NOMO-1 treated with dmso at 0.1 percent for 144 hours (cell line): ENCODE results near the gene SOX15.

ENCODE experiments used
- DNase-seq: peaks from one replicate; lab custom pipeline; 2025; ENCODE audit not compliant: unreplicated experiment; lab: John Stamatoyannopoulos, UW

The SOX15 gene

DNA sequence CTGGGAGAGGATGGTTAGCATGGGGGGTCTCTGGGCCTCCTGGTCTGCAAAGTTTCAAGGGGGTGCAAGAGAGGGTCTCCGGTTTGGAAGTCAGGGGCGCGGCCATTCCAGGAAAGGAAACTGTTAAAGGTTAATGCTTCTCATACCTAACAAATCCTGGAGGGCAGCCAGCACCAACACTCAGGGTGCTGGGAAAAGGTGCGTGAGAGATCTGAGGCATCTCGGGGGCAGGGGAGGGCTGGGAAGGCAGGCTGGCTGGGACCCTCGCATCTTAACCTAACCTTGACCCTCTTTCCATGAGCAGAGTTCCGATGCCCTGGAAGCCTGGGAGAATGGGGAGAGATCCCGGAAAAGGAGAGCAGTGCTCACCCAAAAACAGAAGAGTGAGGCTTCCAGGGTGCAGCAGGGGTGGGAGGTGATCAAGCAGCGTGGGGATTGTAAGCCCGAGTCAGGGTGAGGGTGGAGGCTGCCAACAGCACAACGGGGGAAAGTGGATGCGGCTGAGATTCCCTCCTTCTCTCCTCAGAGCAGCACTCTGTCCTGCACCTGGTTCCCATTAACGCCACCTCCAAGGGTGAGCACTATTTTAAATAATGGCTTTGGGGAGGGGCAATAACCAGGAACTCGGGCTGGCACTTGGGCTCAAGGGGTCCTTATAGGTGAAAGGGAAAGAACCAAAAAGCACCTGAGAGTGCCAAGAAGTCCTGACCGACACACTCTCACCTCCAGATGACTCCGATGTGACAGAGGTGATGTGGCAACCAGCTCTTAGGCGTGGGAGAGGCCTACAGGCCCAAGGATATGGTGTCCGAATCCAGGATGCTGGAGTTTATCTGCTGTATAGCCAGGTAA is 30.3 kb downstream of the SOX15 start:
- DNase-seq: no peak

DNA sequence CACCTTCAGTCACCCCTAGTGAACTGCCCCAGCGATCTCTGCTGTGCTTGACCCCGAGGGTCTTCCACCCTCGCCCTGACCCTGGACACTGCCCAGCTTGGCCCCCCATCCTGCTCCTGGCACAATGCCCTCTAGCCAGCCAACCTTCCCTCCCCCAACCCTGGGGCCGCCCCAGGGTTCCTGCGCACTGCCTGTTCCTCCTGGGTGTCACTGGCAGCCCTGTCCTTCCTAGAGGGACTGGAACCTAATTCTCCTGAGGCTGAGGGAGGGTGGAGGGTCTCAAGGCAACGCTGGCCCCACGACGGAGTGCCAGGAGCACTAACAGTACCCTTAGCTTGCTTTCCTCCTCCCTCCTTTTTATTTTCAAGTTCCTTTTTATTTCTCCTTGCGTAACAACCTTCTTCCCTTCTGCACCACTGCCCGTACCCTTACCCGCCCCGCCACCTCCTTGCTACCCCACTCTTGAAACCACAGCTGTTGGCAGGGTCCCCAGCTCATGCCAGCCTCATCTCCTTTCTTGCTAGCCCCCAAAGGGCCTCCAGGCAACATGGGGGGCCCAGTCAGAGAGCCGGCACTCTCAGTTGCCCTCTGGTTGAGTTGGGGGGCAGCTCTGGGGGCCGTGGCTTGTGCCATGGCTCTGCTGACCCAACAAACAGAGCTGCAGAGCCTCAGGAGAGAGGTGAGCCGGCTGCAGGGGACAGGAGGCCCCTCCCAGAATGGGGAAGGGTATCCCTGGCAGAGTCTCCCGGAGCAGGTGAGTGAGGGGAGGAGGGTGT is 31.2 kb downstream of the SOX15 start, which contains the start of gene TNFSF13:
TSS of gene TNFSF13 (plus strand) at position 207 of the 776 bp plus-strand sequence. CDS start at position 497, 290 bp downstream.
- peak; percentile 88 for DNase-seq

DNA sequence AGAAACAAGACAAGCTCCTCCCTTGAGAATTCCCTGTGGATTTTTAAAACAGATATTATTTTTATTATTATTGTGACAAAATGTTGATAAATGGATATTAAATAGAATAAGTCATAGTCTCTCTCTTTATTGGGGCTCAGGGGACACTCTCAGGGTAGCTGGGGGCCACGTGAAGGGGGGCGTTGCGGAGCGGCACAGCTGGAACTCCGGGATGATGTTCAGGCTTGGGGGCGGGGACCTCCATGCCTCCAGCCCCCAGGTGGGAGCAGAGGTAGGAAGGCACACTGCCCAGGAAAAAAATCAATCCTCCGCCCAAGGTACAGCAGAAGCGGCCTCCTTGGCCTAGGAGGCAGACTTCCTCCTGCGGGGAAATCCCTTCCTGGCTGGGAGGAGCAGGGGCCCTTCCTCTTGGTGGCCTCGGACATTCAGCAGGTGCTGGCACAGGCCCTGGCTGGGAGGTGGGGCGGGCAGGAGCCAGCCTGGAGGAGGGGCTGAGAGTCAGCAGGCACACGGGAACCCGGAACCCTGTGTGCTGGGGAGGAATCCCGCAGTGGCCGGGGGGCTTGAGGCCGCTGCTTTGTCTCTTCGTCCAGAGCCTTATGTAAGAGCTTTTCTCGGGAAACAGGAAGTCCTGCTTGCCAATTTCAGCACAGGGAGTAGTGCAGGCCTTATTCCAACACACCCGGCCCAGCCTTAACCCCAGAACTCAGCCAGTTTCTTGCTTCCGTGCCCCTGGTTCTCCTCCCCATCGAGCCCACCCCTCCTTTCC is 31.9 kb downstream of the SOX15 start:
- peak; percentile 86 for DNase-seq

DNA sequence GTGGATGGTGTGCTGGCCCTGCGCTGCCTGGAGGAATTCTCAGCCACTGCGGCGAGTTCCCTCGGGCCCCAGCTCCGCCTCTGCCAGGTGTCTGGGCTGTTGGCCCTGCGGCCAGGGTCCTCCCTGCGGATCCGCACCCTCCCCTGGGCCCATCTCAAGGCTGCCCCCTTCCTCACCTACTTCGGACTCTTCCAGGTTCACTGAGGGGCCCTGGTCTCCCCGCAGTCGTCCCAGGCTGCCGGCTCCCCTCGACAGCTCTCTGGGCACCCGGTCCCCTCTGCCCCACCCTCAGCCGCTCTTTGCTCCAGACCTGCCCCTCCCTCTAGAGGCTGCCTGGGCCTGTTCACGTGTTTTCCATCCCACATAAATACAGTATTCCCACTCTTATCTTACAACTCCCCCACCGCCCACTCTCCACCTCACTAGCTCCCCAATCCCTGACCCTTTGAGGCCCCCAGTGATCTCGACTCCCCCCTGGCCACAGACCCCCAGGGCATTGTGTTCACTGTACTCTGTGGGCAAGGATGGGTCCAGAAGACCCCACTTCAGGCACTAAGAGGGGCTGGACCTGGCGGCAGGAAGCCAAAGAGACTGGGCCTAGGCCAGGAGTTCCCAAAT is 32.6 kb downstream of the SOX15 start:
- no peak for DNase-seq

DNA sequence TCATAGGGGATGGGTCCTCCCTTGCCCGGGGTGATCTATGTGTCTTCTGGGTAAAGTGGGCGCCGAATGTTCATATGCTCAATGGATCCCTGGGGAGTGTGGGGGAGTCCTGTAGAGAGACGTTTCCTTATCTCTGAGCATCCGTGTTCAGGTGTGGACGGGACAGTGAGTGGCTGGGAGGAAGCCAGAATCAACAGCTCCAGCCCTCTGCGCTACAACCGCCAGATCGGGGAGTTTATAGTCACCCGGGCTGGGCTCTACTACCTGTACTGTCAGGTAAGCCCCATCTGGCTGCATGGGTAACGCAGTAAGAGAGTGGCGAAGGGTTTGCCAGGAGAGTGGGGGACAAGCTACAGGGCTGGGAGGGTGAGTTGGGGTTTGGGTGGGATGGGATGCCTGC is 33.3 kb downstream of the SOX15 start:
- DNase-seq: no peak

DNA sequence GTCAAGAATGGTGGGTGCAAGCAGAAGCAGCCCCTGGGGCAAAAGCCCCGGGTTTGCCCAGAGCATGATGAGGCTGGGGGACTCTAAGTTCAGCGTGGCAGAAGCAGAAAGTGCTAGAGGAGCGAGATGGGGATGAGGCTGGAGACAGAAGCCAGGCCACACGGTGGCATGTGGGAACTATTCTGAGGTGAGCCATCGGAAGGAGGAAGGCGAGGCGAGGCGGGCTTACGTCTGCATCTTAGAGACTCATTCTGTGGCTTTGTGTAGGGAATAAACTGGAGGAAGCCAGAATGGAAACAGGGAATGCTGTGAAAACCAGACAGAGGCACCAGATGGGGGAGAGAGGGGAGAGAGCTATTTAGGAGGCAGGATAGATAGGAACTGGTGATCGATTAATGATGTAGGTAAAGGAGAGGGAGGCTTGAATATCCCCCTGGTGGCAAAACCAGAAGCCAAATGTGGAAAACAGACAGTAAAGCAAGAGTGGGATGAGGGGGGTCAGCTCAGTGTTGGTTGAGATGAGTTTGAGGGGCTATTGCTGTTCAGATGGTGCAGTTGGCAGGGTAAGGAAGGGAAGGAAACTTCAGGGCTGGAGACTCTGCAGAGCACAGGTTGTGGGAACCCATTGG is 34.5 kb downstream of the SOX15 start:
- DNase-seq: no peak

DNA sequence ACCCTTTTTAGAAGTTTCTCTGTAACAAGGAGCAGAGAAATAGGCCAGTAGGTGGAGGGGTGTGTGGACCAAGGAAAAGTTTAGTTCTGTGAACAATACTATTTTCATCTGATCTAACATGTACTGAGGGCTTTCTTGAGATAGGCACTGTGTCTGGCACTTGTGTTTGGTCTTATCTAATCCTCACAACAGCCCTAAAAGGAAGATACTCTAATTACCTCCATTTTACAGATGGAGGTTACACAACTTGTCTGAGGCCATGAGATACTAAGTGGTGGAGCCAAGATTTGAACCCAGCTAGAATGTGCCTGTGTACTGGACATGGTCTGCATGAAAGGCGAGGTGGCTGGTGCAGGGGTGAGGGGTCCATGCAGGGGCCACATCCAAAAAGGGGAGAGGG is 36.5 kb downstream of the SOX15 start:
- DNase-seq: no peak

DNA sequence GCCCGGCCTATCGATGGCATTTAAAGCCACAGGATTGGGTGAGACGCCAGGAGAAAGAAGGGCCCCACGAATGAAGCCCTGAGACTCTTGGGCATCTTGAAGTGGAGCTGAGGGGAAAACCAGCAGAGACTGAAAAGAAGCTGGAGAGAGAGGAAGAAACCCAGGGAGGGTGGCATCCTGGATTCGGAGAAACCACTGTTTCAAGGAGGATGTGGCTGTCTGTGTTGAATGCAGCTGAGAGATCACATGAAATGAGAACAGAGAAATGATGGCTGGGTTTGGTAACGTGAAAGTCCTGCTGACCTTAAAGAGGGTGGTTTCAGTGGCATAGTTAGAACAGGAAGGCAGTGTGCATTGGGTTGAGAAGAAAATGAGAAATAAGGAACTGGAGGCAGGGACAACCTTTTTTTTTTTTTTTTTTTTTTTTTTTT is 37.3 kb downstream of the SOX15 start:
- peak; percentile 64 for DNase-seq

DNA sequence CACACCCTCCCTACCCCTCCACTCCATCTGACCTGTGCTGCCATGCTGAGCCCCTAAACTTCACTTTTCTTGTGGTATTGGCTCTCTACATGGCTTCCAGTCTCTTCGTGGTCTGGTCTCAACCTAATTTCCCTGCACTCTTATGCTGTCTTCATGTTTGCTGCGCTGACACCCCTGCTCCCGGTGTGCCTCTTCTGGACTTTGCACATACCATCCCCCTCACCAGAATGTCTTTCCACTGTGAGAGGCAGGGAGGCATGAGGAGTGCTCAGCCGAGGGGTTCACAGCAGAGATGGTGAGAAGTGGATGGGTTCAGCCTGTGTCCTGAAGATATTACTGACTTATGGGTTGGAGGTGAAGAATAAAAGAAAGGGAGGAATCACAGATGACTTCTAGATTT is 38.5 kb downstream of the SOX15 start:
- no peak for DNase-seq

DNA sequence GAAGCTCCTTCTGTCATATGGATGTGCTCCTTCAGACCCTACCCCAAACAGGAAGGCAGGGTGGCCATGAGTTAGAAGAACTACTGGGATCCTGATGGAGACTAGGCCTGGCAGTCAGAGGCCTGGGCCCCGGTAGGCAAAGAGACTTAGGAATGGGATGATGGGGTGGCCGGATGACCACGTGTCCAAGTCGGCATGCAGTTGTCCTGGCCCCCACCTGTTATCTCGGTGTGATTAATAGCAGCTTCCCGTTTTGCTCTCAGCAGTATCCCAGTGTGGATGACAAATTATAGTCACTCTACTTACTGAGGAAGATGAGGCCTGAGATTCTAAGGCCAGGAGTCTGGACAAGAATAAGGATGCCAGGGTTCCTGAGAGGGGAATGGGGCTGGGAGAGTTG is 39.5 kb downstream of the SOX15 start:
- no peak for DNase-seq

DNA sequence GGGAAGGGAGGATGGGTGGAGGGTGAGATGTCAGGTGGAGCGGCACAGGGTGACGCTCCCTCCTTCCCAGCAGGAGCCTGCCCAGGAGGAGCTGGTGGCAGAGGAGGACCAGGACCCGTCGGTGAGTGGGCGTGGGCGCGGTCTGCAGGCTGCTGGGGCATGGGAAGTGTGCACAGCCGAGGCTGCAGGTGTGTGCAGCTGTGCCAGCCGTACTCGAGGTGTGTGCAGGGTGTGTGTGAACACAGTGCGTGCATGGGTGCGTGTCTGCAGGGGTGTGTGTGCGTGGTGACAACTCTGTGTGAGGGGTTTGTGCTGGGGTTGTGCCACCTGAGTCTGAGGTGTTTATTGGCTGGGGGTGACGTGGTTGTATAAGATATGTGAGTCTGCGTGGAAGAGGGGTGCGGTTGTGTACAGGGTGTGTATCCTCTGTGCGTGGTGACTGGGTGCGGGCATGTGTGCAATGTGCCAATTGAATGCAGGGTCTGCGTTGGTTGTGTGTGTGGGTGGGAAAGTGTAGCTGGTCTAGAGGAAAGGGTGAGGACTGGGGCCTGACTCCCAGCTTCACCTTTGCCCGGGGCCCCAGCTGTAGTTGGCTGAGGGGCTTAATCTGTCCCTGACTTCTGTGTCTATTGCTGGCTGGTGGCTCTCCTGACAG is 40.4 kb downstream of the SOX15 start:
- DNase-seq: no peak

DNA sequence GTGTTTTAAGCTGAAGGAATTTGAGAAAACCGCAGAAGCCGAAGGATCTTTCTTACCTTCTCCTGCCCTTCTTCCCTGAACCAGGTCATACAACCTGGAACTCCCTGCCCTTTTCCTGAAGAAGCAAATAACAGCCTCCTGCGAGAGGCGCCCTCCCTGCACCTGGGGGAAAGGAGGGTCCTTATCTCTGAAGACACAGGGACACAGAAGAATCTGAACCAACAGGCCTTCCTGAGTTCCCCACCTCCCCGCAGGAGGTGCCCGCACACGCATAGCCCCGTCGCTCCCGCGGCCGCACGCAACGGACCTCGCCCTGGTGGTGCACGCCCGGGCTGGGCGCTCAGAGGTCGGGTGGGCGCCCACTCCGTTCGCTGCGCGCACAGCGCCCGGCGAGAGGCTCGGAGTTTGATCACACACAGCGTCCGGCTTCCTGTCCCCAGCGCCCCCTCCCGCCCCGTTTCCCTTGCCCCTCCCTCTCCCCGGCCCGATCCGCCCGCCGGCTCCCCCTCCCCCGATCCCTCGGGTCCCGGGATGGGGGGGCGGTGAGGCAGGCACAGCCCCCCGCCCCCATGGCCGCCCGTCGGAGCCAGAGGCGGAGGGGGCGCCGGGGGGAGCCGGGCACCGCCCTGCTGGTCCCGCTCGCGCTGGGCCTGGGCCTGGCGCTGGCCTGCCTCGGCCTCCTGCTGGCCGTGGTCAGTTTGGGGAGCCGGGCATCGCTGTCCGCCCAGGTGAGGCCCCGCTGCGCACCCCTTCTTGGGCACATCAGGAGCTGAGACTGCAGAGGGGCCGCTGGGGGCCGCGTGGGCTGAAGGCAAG is 41.1 kb downstream of the SOX15 start, which contains the start of gene TNFSF12:
TSS of gene TNFSF12 (plus strand) at position 474 of the 816 bp plus-strand sequence. CDS start at position 570, 96 bp downstream.
- DNase-seq: no peak

DNA sequence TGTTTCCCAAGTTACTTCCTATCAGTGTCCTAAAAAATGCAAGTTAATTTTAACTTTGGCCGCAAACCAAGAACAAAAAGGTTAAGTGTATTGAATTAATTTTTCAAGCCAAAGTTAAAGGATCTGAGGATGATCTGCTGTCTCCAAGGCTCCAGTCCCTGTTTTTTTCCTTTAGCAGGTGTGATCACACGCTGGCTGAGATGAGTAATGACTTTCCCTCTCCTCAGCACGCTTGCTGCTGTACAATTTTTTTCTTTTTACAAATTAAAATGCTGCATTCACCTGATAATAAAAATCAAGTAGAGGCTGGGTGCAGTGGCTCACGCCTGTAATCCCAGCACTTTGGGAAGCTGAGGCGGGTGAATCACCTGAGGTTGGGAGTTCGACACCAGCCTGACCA is 45.0 kb downstream of the SOX15 start:
- DNase-seq: no peak

DNA sequence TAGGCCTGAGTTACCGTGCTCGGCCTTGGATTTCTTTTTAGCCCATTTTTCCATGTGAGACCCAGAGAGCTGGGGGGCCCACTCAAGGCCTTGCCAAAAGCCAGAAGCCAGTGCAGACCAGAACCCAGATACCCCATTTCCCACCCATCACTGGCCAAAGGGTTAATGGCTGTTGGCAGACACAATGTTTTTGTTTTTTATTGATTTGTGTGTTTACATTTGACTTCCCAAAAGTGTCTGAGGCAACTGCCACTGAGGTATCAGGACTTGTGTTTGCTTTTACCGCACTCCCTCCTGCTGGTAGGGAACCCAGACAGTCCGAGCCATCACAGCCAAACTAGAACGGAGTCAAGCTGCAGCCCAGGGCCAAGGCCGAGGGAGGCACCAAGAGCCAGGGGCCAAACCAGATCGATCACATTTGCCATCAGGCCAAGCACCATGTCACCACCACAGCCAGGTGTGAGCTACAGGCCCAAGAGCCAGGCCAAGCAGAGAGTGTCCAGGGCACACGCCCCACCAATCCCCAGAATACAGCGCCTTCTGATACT is 48.7 kb downstream of the SOX15 start:
- DNase-seq: no peak

DNA sequence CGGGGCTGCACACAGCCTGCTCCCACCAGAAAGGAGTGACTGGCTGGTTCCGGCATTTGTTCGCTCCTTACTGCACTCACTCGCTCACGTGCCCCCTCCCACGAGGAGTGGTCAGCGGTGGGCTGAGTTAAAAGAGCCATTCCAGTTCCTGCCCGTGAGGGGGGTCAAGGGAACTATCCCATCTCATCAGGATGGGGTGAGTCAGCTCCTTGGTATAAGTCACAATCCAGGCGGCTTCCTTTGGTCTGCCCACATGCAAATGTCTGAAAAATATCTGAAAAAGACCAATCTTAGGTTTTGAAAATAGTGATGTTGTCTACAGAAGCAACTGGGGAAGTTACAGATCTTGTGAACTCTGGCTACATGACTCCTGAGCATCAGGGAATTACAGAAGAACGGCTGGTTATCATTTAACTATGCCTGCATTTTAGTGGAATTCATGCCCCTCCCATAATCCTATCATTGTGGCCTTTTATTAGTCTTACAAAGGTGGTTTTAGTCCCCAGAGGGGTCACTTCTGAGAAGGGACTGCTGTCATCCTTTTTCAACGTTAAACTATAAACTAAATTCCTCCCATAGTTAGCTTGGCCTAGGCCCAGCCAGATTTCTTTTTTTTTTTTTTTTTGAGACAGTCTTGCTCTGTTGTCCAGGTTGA is 50.9 kb downstream of the SOX15 start:
- no peak for DNase-seq
